Uterus (tissue), 4 donors: ENCODE measurements around the gene TGFBR3L. TPM values are rescaled to one million over a fixed set of nuclear protein-coding genes. Genes with fewer than 3 reads are reported as not detected.

ENCODE experiments used
- DNase-seq, 2 donors: peaks; one replicate each; pipeline ENCODE4 v3.0.0-alpha.2; 2019 to 2020
- H3K27ac ChIP-seq, 2 donors: fragments of 200-600 bp; sonication (generic); 1 replicate in 1 of 2; 2 replicates in 1 of 2; pipeline ENCODE4 v1.5.1; 2016 to 2018
- H3K27me3 ChIP-seq, 2 donors: fragments of 200-600 bp; sonication (generic); one replicate each; pipeline ENCODE4 v1.5.1; 2018 to 2019; ENCODE audit warnings: control low read depth in 1 of 2
- H3K36me3 ChIP-seq, 2 donors: fragments of 200-600 bp; sonication (generic); one replicate each; pipeline ENCODE4 v1.5.1; 2019; ENCODE audit warnings: control low read depth in 1 of 2
- H3K4me1 ChIP-seq, 2 donors: fragments of 200-600 bp; sonication (generic); one replicate each; pipeline ENCODE4 v1.5.1; 2018 to 2019; ENCODE audit warnings: control low read depth in 1 of 2
- H3K4me3 ChIP-seq, 2 donors: fragments of 200-600 bp; sonication (generic); 1 replicate in 1 of 2; 2 replicates in 1 of 2; pipeline ENCODE4 v1.5.1; 2018 to 2019; ENCODE audit warnings: mild to moderate bottlenecking in 1 of 2
- H3K9me3 ChIP-seq, 2 donors: fragments of 200-600 bp; sonication (generic); one replicate each; pipeline ENCODE4 v1.5.1; 2019; ENCODE audit warnings: control low read depth in 1 of 2
- POLR2A ChIP-seq, 2 donors: fragments of 450-650 bp; IDR thresholded peaks; one replicate each; pipeline ENCODE4 v1.6.1; 2016; ENCODE audit warnings: antibody characterized with exemption in 2 of 2, mild to moderate bottlenecking in 1 of 2, moderate library complexity in 1 of 2
- intact Hi-C: fragments of 100-400 bp; cut with DNase I; formaldehyde crosslinking; loops from one replicate; pipeline ENCODE4 v1.15.1; 2023; ENCODE audit warnings: low total_unique reads
- total RNA-seq, 4 donors: library from RNA; depleted of rRNA in 3 of 4; stranded (reverse); fragments of >200 nt in 3 of 4; gene quantifications; one replicate each; pipeline versions ENCODE4 v1.1.0 to v1.2.4, GENCODE V29; 2014 to 2023
- TF ChIP-seq, protein P1 (sequence below), 4 experiments: fragments of 200-600 bp in 2 of 4; fragments of 450-650 bp in 2 of 4; sonication (generic) in 2 of 4; IDR thresholded peaks; one replicate each; pipeline ENCODE4 v1.5.1; 2016 to 2019; ENCODE audit warnings: antibody characterized with exemption in 4 of 4, mild to moderate bottlenecking in 2 of 4, moderate library complexity in 1 of 4
- donor health status: DM: yes; HTN: yes; CAD: no.

Gene TGFBR3L
- total RNA-seq: 1 to 10 TPM in 1 of 4 donors, not detected in 3; 5.2 TPM

DNA sequence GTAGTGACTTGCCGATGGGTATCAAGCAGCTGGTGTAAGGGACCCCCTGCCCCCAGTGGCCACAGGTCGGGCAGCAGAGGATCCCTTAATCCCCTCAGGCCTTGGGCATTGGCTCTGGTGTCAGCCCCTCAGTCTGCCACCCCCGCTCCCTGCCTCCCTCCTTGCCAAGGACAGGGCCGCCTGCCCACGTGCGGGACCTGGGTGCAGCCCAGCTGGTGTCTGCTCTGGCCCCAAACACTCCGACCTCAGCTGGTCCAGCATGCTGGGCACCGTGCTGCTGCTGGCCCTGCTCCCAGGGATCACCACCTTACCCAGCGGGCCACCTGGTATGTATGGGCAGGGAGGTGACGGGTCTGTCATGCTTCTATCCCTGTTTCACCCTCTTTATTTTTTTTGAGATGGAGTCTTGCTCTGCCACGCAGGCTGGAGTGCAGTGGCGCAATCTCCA is at the start of gene TGFBR3L:
TSS of gene TGFBR3L (plus strand) at position 233 of the 448 bp plus-strand sequence.
- intact Hi-C loops: no loop called here
- peaks cover 6 to 7% of the 10 kb centered on the region in 2 donors for H3K27me3 ChIP-seq
- peaks cover 0 to 23% of the 10 kb centered on the region in 2 donors for H3K4me1 ChIP-seq
- DNase-seq: peak in 1 of 2 donors; percentile 14
- no peaks in the 10 kb centered on the region for H3K9me3 ChIP-seq
- no peak within 1 kb of the TSS for H3K4me3 ChIP-seq
- TF ChIP-seq, protein P1, sequence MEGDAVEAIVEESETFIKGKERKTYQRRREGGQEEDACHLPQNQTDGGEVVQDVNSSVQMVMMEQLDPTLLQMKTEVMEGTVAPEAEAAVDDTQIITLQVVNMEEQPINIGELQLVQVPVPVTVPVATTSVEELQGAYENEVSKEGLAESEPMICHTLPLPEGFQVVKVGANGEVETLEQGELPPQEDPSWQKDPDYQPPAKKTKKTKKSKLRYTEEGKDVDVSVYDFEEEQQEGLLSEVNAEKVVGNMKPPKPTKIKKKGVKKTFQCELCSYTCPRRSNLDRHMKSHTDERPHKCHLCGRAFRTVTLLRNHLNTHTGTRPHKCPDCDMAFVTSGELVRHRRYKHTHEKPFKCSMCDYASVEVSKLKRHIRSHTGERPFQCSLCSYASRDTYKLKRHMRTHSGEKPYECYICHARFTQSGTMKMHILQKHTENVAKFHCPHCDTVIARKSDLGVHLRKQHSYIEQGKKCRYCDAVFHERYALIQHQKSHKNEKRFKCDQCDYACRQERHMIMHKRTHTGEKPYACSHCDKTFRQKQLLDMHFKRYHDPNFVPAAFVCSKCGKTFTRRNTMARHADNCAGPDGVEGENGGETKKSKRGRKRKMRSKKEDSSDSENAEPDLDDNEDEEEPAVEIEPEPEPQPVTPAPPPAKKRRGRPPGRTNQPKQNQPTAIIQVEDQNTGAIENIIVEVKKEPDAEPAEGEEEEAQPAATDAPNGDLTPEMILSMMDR (IDR thresholded peaks at IDR 0.05): no peak
- no peak for TF ChIP-seq POLR2A (IDR thresholded peaks at IDR 0.05)
- no peaks in the 10 kb centered on the region for H3K36me3 ChIP-seq
- no peak within 1 kb of the TSS for H3K27ac ChIP-seq

DNA sequence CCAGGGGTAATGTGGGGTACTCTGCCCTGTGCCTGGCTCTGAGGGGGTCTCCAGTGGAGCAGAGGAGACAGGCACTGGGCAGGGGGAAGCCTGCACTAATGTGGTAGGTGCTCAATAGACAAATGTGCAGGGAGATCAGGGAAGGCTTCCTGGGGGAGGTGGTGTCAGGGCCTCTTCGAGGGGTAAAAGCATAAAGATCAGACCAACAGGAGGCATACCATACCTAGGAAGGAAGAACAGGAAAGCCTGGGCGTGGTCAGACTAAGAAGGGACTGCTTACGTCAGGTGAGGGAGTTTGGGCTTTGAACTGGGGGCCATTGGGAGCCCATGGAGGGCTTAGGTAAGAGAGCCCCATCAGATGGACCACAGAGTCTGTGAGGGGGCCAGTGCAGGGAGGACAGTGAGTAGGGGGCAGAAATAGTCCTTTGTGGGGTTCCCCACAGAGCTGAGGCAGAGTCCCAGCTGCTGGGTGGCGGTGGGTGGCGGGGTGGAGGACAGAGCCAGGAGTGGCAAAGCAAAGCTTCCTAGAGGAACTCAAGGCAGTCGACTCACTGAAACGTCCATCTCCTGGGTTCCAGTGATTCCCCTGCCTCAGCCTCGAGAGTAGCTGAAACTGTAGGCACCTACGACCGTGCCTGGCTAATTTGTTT is 49.2 kb upstream of the TGFBR3L start:
- H3K4me3 ChIP-seq: no peak overlapping the region
- H3K27me3 ChIP-seq: no peaks in the 10 kb centered on the region
- H3K4me1 ChIP-seq: peaks cover 0 to 17% of the 10 kb centered on the region in 2 donors
- no peak overlapping the region for H3K27ac ChIP-seq
- intact Hi-C loops: no loop called here
- H3K9me3 ChIP-seq: no peaks in the 10 kb centered on the region
- DNase-seq: no peak
- TF ChIP-seq, protein P1 (IDR thresholded peaks at IDR 0.05): no peak
- no peak for TF ChIP-seq POLR2A (IDR thresholded peaks at IDR 0.05)
- no peaks in the 10 kb centered on the region for H3K36me3 ChIP-seq

DNA sequence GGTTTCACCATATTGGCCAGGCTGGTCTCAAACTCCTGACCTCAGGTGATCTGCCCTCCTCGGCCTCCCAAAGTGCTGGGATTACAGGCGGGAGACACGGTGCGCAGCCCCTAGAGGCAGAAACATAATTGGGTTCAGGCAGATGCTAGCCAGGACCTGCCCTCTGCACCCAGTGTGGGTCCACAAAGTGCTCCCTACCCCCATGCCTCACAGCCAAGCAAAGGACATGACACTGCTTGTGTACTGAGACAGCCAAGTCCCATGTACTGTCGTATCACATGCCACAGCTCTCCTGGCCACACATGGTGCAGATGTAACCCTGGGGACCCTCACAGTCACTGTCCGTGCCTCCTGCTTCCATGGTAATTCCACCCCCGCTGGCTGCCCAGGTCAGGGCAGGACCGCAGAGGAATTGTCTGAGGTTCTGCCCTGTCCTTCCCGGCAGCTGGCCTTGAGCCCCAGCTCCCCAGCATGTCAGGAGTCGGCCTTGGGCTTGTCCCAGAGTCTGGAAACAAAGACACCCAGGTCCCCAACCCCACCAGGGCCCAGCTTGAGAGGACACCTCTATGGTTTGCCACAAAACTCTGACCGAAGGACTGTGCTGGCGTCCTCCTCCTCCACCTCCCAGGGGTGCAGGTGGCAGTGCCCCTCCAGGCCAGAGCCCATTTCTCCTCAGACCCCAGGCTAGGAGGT is 48.1 kb upstream of the TGFBR3L start:
- Histone ChIP-seq H3K4me3 (no peak overlapping the region), H3K4me1 (peaks cover 0 to 17% of the 10 kb centered on the region in 2 donors), H3K27ac (no peak overlapping the region), H3K27me3 (no peaks in the 10 kb centered on the region), H3K36me3 (no peaks in the 10 kb centered on the region), H3K9me3 (no peaks in the 10 kb centered on the region)
- intact Hi-C loops: no loop called here
- DNase-seq: no peak
- TF ChIP-seq POLR2A (IDR thresholded peaks at IDR 0.05): no peak
- TF ChIP-seq, protein P1 (IDR thresholded peaks at IDR 0.05): no peak

DNA sequence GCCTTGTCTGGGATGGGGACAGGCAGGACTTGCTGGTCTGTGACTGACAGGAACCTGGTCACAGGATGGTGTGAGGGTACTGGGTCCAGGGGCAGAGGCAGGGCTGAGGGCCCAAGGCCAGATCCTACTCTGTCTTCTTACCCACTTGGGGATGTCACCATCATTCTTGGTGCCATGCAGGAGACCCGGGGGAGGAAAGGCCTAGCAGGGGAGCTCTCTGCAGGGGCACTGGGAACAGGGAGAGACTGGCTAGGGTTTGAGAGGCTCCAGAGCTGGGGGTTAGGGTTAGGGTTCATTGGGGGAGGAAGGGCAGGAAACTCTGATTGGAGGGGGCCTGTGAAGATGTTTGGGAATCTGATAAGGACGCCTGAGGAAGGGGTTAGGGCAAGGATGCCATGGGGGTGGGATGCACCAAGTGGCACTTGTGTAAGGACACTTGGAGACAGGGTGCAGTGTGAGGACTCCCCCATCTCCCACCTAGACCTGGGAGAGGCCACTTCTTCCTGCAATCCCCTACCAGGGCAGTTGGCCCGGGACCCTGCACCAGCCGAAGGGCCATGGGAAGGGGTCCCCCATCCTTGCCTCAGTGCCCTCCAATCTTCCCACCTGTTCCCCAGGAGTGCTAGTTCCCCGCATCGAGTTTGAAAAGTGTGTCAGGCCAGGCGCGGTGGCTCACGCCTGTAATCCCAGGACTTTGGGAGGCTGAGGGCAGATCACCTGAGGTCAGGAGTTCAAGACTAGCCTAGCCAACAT is 47.4 kb upstream of the TGFBR3L start:
- Histone ChIP-seq H3K9me3 (no peaks in the 10 kb centered on the region), H3K36me3 (no peaks in the 10 kb centered on the region), H3K27me3 (peaks cover 0 to under 1% of the 10 kb centered on the region in 2 donors), H3K4me1 (peaks cover 0 to 17% of the 10 kb centered on the region in 2 donors), H3K27ac (no peak overlapping the region), H3K4me3 (no peak overlapping the region)
- no peak for DNase-seq
- TF ChIP-seq, protein P1 (IDR thresholded peaks at IDR 0.05): no peak
- no peak for TF ChIP-seq POLR2A (IDR thresholded peaks at IDR 0.05)
- intact Hi-C loops: no loop called here
